ENCODE data around the gene MRPS27. TPM values are rescaled to one million over a fixed set of nuclear protein-coding genes. Genes with fewer than 3 reads are reported as not detected.

MRPS27 gene
- total RNA-seq, 2 experiments from 2014 or later: 25.0 to 26.1 TPM

GRCh38 chr5:72337159-72337558 is 17.1 kb upstream of the MRPS27 start:
- no peak overlapping the region for H3K4me3 Mint-ChIP-seq
- ChIA-PET POLR2A (no interaction called here), CTCF (no interaction called here)
- peaks cover 74% of the 10 kb centered on the region for H3K36me3 Mint-ChIP-seq (ENCODE audit: low read depth)
- H3K4me1 ChIP-seq (ENCODE audit: insufficient read depth, low read length): no peaks in the 10 kb centered on the region
- no peak overlapping the region for H3K27ac ChIP-seq (ENCODE audit: low read depth in 1 of 2, low read length in 2 of 2)
- H3K4me3 ChIP-seq (ENCODE audit: low read length): no peak overlapping the region
- H3K27ac Mint-ChIP-seq: no peak overlapping the region
- H3K4me1 Mint-ChIP-seq (ENCODE audit: low read depth): no peaks in the 10 kb centered on the region
- H3K27me3 Mint-ChIP-seq: no peaks in the 10 kb centered on the region
- ATAC-seq (ENCODE audit: poor library complexity) (no peak), DNase-seq (no peak)
- H3K9me3 ChIP-seq (ENCODE audit: control insufficient read depth in 1 of 2, insufficient read depth in 1 of 2, low read length in 2 of 2): no peaks in the 10 kb centered on the region
- no peaks in the 10 kb centered on the region for H3K9me3 Mint-ChIP-seq
- H3K36me3 ChIP-seq (ENCODE audit: insufficient read depth, low read length): peaks cover 39% of the 10 kb centered on the region
- no peak for TF ChIP-seq CTCF (IDR thresholded peaks at IDR 0.05)
- intact Hi-C loops (cut with DNase I, micrococcal nuclease): no loop called here
- no peaks in the 10 kb centered on the region for H3K27me3 ChIP-seq (ENCODE audit: control insufficient read depth in 1 of 2, insufficient read depth in 2 of 2, low read length in 2 of 2)

GRCh38 chr5:72330712-72331111 is 10.7 kb upstream of the MRPS27 start:
- intact Hi-C loops (cut with DNase I, micrococcal nuclease): no loop called here
- no peak for TF ChIP-seq CTCF (IDR thresholded peaks at IDR 0.05)
- Mint-ChIP-seq H3K4me1 (ENCODE audit: low read depth) (no peaks in the 10 kb centered on the region), H3K4me3 (no peak overlapping the region), H3K27me3 (no peaks in the 10 kb centered on the region), H3K9me3 (no peaks in the 10 kb centered on the region), H3K36me3 (ENCODE audit: low read depth) (peaks cover 74% of the 10 kb centered on the region), H3K27ac (no peak overlapping the region)
- ChIA-PET POLR2A (no interaction called here), CTCF (no interaction called here)
- DNase-seq (no peak), ATAC-seq (ENCODE audit: poor library complexity) (no peak)
- Histone ChIP-seq H3K36me3 (ENCODE audit: insufficient read depth, low read length) (peaks cover 55% of the 10 kb centered on the region), H3K27ac (ENCODE audit: low read depth in 1 of 2, low read length in 2 of 2) (no peak overlapping the region), H3K4me3 (ENCODE audit: low read length) (no peak overlapping the region), H3K27me3 (ENCODE audit: control insufficient read depth in 1 of 2, insufficient read depth in 2 of 2, low read length in 2 of 2) (no peaks in the 10 kb centered on the region), H3K4me1 (ENCODE audit: insufficient read depth, low read length) (no peaks in the 10 kb centered on the region), H3K9me3 (ENCODE audit: control insufficient read depth in 1 of 2, insufficient read depth in 1 of 2, low read length in 2 of 2) (no peaks in the 10 kb centered on the region)

GRCh38 chr5:72328172-72328571 is 8.1 kb upstream of the MRPS27 start:
- Histone ChIP-seq H3K4me3 (ENCODE audit: low read length) (no peak overlapping the region), H3K27ac (ENCODE audit: low read depth in 1 of 2, low read length in 2 of 2) (no peak overlapping the region), H3K27me3 (ENCODE audit: control insufficient read depth in 1 of 2, insufficient read depth in 2 of 2, low read length in 2 of 2) (no peaks in the 10 kb centered on the region), H3K9me3 (ENCODE audit: control insufficient read depth in 1 of 2, insufficient read depth in 1 of 2, low read length in 2 of 2) (no peaks in the 10 kb centered on the region), H3K4me1 (ENCODE audit: insufficient read depth, low read length) (no peaks in the 10 kb centered on the region), H3K36me3 (ENCODE audit: insufficient read depth, low read length) (peaks cover 64% of the 10 kb centered on the region)
- no peak for ATAC-seq (ENCODE audit: poor library complexity)
- Mint-ChIP-seq H3K27ac (no peak overlapping the region), H3K36me3 (ENCODE audit: low read depth) (peaks cover 80% of the 10 kb centered on the region), H3K9me3 (no peaks in the 10 kb centered on the region), H3K4me1 (ENCODE audit: low read depth) (peaks cover 8% of the 10 kb centered on the region), H3K4me3 (no peak overlapping the region), H3K27me3 (no peaks in the 10 kb centered on the region)
- POLR2A ChIA-PET: no interaction called here
- intact Hi-C loops (cut with DNase I, micrococcal nuclease): loop anchor here in 1 of 2 experiments (10.0 kb wide), 1 partner anchor 1237 kb away; the partner anchor contains the start of genes ANKRA2 and UTP15
- CTCF ChIA-PET: no interaction called here
- no peak for DNase-seq
- TF ChIP-seq CTCF (IDR thresholded peaks at IDR 0.05): no peak

Measured in CD4-positive, alpha-beta T cell (primary cell).